GM19467 (cell line): ENCODE results near the gene ACOT2.
"Not testable (repeated sequence)": the region's sequence is repeated elsewhere in the genome, so short reads cannot be mapped to it uniquely, and the experiment has no call there.

ENCODE experiments used
- ATAC-seq: cut with Tn5 transposase; IDR thresholded peaks from one replicate; pipeline ENCODE4 v1.9.1; 2021; ENCODE audit warnings: mild to moderate bottlenecking, moderate library complexity; ENCODE audit not compliant: unreplicated experiment

Gene ACOT2

GRCh38 chr14:73567951-73568885, 795 bp upstream of the ACOT2 start:
- no peak for ATAC-seq

- ATAC-seq, result not testable (repeated sequence)
Measured at GRCh38 chr14:73568886-73569184, 178 bp upstream of the ACOT2 start.

- peak; percentile 55 for ATAC-seq
Measured at GRCh38 chr14:73570913-73571312, 1.9 kb downstream of the ACOT2 start.

GRCh38 chr14:73573034-73573433, 4.0 kb downstream of the ACOT2 start:
- not testable (repeated sequence) for ATAC-seq

- ATAC-seq, result not testable (repeated sequence)
Measured at GRCh38 chr14:73573740-73574139, 4.7 kb downstream of the ACOT2 start.

- not testable (repeated sequence) for ATAC-seq
Measured at GRCh38 chr14:73574251-73574650, 5.2 kb downstream of the ACOT2 start.

GRCh38 chr14:73576391-73576790, 7.4 kb downstream of the ACOT2 start:
- ATAC-seq, result no peak

- ATAC-seq, result not testable (repeated sequence)
Measured at GRCh38 chr14:73577214-73577613, 8.2 kb downstream of the ACOT2 start.

- ATAC-seq, result not testable (repeated sequence)
Measured at GRCh38 chr14:73582102-73582979, 13.3 kb downstream of the ACOT2 start.

- ATAC-seq, result no peak
Measured at GRCh38 chr14:73588695-73589094, 19.7 kb downstream of the ACOT2 start.

- no peak for ATAC-seq
Measured at GRCh38 chr14:73589116-73589515, 20.1 kb downstream of the ACOT2 start.

- not testable (repeated sequence) for ATAC-seq
Measured at GRCh38 chr14:73590673-73591004, 21.6 kb downstream of the ACOT2 start.

GRCh38 chr14:73591690-73592449, 22.9 kb downstream of the ACOT2 start, which contains the start of gene ACOT4:
TSS of gene ACOT4 (plus strand) at chr14:73591873. CDS start at chr14:73591960, 87 bp downstream.
- ATAC-seq, result no peak

- ATAC-seq, result no peak
Measured at GRCh38 chr14:73594491-73594890, 25.5 kb downstream of the ACOT2 start.

GRCh38 chr14:73599499-73599898, 30.5 kb downstream of the ACOT2 start:
- no peak for ATAC-seq

- ATAC-seq, result no peak
Measured at GRCh38 chr14:73602994-73603393, 34.0 kb downstream of the ACOT2 start.

GRCh38 chr14:73606271-73606670, 37.3 kb downstream of the ACOT2 start:
- no peak for ATAC-seq

- no peak for ATAC-seq
Measured at GRCh38 chr14:73607241-73607640, 38.2 kb downstream of the ACOT2 start.

GRCh38 chr14:73610687-73611086, 41.7 kb downstream of the ACOT2 start:
- no peak for ATAC-seq

GRCh38 chr14:73612339-73613045, 43.5 kb downstream of the ACOT2 start, which contains the start of gene ACOT6:
TSS of gene ACOT6 (plus strand) at chr14:73612517. CDS start at chr14:73612572, 55 bp downstream.
- peak; percentile 72 for ATAC-seq
